Stimulated activated CD4-positive, alpha-beta T cell treated with anti-CD3 and anti-CD28 coated beads, TNF-alpha, amount 100 ng/mL, for 1 hour (primary cell): ENCODE data around the gene VPS8.
"Not testable (repeated sequence)": the region's sequence is repeated elsewhere in the genome, so short reads cannot be mapped to it uniquely, and the experiment has no call there.

Experiments used
- DNase-seq, 3 donors: peaks; one replicate each; pipeline ENCODE4 v3.0.0-alpha.2; 2020; ENCODE audit warnings: low read depth in 3 of 3, low spot score in 1 of 3

Gene VPS8

GRCh38 chr3:184911570-184911969 is 99.6 kb downstream of the VPS8 start:
- no peak for DNase-seq

GRCh38 chr3:184912163-184912562 is 100.2 kb downstream of the VPS8 start:
- DNase-seq = no peak

- no peak for DNase-seq
These were observed 102.7 kb downstream of the VPS8 start for GRCh38 chr3:184914628-184915027.

GRCh38 chr3:184918750-184919149 is 106.8 kb downstream of the VPS8 start:
- no peak for DNase-seq

- no peak for DNase-seq
These were observed 107.7 kb downstream of the VPS8 start for GRCh38 chr3:184919651-184920050.

- DNase-seq = no peak
These were observed 112.6 kb downstream of the VPS8 start for GRCh38 chr3:184924547-184924946.

GRCh38 chr3:184927796-184928315 is 115.9 kb downstream of the VPS8 start:
- no peak for DNase-seq

- DNase-seq = no peak
These were observed 120.8 kb downstream of the VPS8 start for GRCh38 chr3:184932777-184933176.

- no peak for DNase-seq
These were observed 125.6 kb downstream of the VPS8 start for GRCh38 chr3:184937611-184938010.

- no peak for DNase-seq
These were observed 129.4 kb downstream of the VPS8 start for GRCh38 chr3:184941408-184941807.

GRCh38 chr3:184942735-184943134 is 130.8 kb downstream of the VPS8 start:
- no peak for DNase-seq

- DNase-seq = no peak
These were observed 132.3 kb downstream of the VPS8 start for GRCh38 chr3:184944241-184944640.

GRCh38 chr3:184945886-184946625 is 134.1 kb downstream of the VPS8 start:
- DNase-seq = no peak

GRCh38 chr3:184946917-184947316 is 135.0 kb downstream of the VPS8 start:
- DNase-seq = no peak

- DNase-seq = no peak
These were observed 137.4 kb downstream of the VPS8 start for GRCh38 chr3:184949251-184949965.

- DNase-seq = not testable (repeated sequence)
These were observed 138.8 kb downstream of the VPS8 start for GRCh38 chr3:184950816-184951215.

GRCh38 chr3:184952671-184953070 is 140.7 kb downstream of the VPS8 start:
- DNase-seq = no peak

- DNase-seq = no peak
These were observed 141.4 kb downstream of the VPS8 start for GRCh38 chr3:184953401-184953800.

GRCh38 chr3:184954251-184954650 is 142.3 kb downstream of the VPS8 start:
- no peak for DNase-seq

GRCh38 chr3:184954851-184955250 is 142.9 kb downstream of the VPS8 start:
- not testable (repeated sequence) for DNase-seq

- no peak for DNase-seq
These were observed 153.9 kb downstream of the VPS8 start for GRCh38 chr3:184965639-184966430.

GRCh38 chr3:184968115-184968514 is 156.1 kb downstream of the VPS8 start:
- no peak for DNase-seq
